H9 (cell line): ENCODE data around the gene TADA1. TPM values are rescaled to one million over a fixed set of nuclear protein-coding genes. Genes with fewer than 3 reads are reported as not detected.

Source experiments
- DNase-seq: peaks from one replicate; pipeline ENCODE4 v3.0.0-alpha.2; 2017
- H2AFZ ChIP-seq: one replicate; pipeline ENCODE4 v1.6.1; 2013; ENCODE audit warnings: mild to moderate bottlenecking, low read length, control low read depth, moderate library complexity
- H2AK5ac ChIP-seq: 2 replicates; pipeline ENCODE4 v1.6.1; 2013; ENCODE audit warnings: low read length, control low read depth, mixed read lengths; ENCODE audit not compliant: insufficient read length
- H2BK120ac ChIP-seq: one replicate; pipeline ENCODE4 v1.6.1; 2013; ENCODE audit warnings: low read depth, mild to moderate bottlenecking, low read length, control low read depth, inconsistent platforms; ENCODE audit not compliant: poor library complexity, severe bottlenecking
- H2BK12ac ChIP-seq: 2 replicates; pipeline ENCODE4 v1.6.1; 2013; ENCODE audit warnings: low read length, control low read depth, mixed read lengths, low read depth; ENCODE audit not compliant: insufficient read length
- H2BK15ac ChIP-seq: 2 replicates; pipeline ENCODE4 v1.6.1; 2013; ENCODE audit warnings: low read depth, low read length, control low read depth
- H2BK20ac ChIP-seq: one replicate; pipeline ENCODE4 v1.6.1; 2013; ENCODE audit warnings: low read depth, mild to moderate bottlenecking, low read length, control low read depth, inconsistent platforms; ENCODE audit not compliant: poor library complexity, severe bottlenecking
- H2BK5ac ChIP-seq: 2 replicates; pipeline ENCODE4 v1.6.1; 2013; ENCODE audit warnings: low read length, control low read depth, mixed read lengths; ENCODE audit not compliant: insufficient read length
- H3K14ac ChIP-seq: 2 replicates; pipeline ENCODE4 v1.6.1; 2013; ENCODE audit warnings: low read length, control low read depth; ENCODE audit not compliant: insufficient read depth
- H3K18ac ChIP-seq: 2 replicates; pipeline ENCODE4 v1.6.1; 2013; ENCODE audit warnings: low read depth, mild to moderate bottlenecking, mixed read lengths, low read length, control low read depth; ENCODE audit not compliant: insufficient read length
- H3K23ac ChIP-seq: 2 replicates; pipeline ENCODE4 v1.6.1; 2013; ENCODE audit warnings: low read length, control low read depth, mixed read lengths, low read depth; ENCODE audit not compliant: insufficient read length
- H3K23me2 ChIP-seq: 2 replicates; pipeline ENCODE4 v1.6.1; 2013; ENCODE audit warnings: low read depth, mild to moderate bottlenecking, mixed read lengths, low read length, control low read depth; ENCODE audit not compliant: insufficient read length, poor library complexity, severe bottlenecking
- H3K27ac ChIP-seq: 2 replicates; pipeline ENCODE4 v1.5.1; 2013; ENCODE audit warnings: low read length, control low read depth, mixed read lengths, low read depth; ENCODE audit not compliant: insufficient read length
- H3K27me3 ChIP-seq: 2 replicates; pipeline ENCODE4 v1.6.1; 2013; ENCODE audit warnings: low read length, control low read depth, inconsistent platforms; ENCODE audit not compliant: insufficient read depth
- H3K4ac ChIP-seq: 2 replicates; pipeline ENCODE4 v1.6.1; 2013; ENCODE audit warnings: low read depth, mild to moderate bottlenecking, control low read depth, inconsistent platforms, low read length, moderate library complexity
- H3K4me1 ChIP-seq: 2 replicates; pipeline ENCODE4 v1.6.1; 2013; ENCODE audit warnings: low read length, control low read depth, inconsistent platforms; ENCODE audit not compliant: insufficient read depth
- H3K4me2 ChIP-seq: 2 replicates; pipeline ENCODE4 v1.6.1; 2013; ENCODE audit warnings: low read length, control low read depth, mixed read lengths; ENCODE audit not compliant: insufficient read length, insufficient read depth
- H3K56ac ChIP-seq: 2 replicates; pipeline ENCODE4 v1.6.1; 2013; ENCODE audit warnings: low read depth, mild to moderate bottlenecking, mixed read lengths, low read length, control low read depth; ENCODE audit not compliant: insufficient read length
- H3K79me1 ChIP-seq: 2 replicates; pipeline ENCODE4 v1.6.1; 2013; ENCODE audit warnings: low read depth, mild to moderate bottlenecking, moderate library complexity, low read length, control low read depth, inconsistent platforms; ENCODE audit not compliant: insufficient read depth, poor library complexity, severe bottlenecking
- H3K79me2 ChIP-seq: 2 replicates; pipeline ENCODE4 v1.6.1; 2013; ENCODE audit warnings: low read length, control low read depth, inconsistent platforms; ENCODE audit not compliant: insufficient read depth
- H3K9ac ChIP-seq: 2 replicates; pipeline ENCODE4 v1.6.1; 2013; ENCODE audit warnings: low read length, control low read depth, mixed read lengths; ENCODE audit not compliant: insufficient read length; ENCODE audit errors: extremely low read depth
- H3K9me3 ChIP-seq: one replicate; pipeline ENCODE4 v1.6.1; 2013; ENCODE audit warnings: low read depth, low read length, inconsistent platforms; ENCODE audit not compliant: control insufficient read depth
- H3T11ph ChIP-seq: one replicate; pipeline ENCODE4 v1.6.1; 2013; ENCODE audit warnings: mild to moderate bottlenecking, low read length, control low read depth, inconsistent platforms
- H4K20me1 ChIP-seq: one replicate; pipeline ENCODE4 v1.6.1; 2013; ENCODE audit not compliant: control insufficient read depth, insufficient read length, insufficient read depth
- H4K5ac ChIP-seq: 2 replicates; pipeline ENCODE4 v1.6.1; 2013; ENCODE audit warnings: low read depth, mild to moderate bottlenecking, mixed read lengths, low read length, control low read depth; ENCODE audit not compliant: insufficient read length
- H4K8ac ChIP-seq: replicated peaks from 2 replicates; pipeline ENCODE4 v1.6.1; 2013; ENCODE audit warnings: low read length, control low read depth, mixed read lengths, low read depth; ENCODE audit not compliant: insufficient read length
- H4K91ac ChIP-seq: 2 replicates; pipeline ENCODE4 v1.6.1; 2013; ENCODE audit warnings: low read depth, mild to moderate bottlenecking, moderate library complexity, mixed read lengths, low read length, control low read depth; ENCODE audit not compliant: insufficient read length
- H3K27ac Mint-ChIP-seq, 3 experiments: 2 replicates in 2 of 3; 3 replicates in 1 of 3; pipeline ENCODE4 v1.8.0; 2020 to 2021; ENCODE audit warnings: mixed read lengths in 3 of 3, mild to moderate bottlenecking in 1 of 3, moderate library complexity in 1 of 3
- H3K27me3 Mint-ChIP-seq: 2 replicates; pipeline ENCODE4 v1.8.0; 2021; ENCODE audit warnings: low read depth, mild to moderate bottlenecking, moderate library complexity, mixed read lengths
- H3K36me3 Mint-ChIP-seq, 3 experiments: 2 replicates in 2 of 3; 3 replicates in 1 of 3; pipeline ENCODE4 v1.8.0; 2020 to 2021; ENCODE audit warnings: low read depth in 3 of 3, mixed read lengths in 3 of 3; ENCODE audit not compliant: insufficient read depth in 1 of 3
- H3K4me1 Mint-ChIP-seq, 2 experiments: 2 replicates each; pipeline ENCODE4 v1.8.0; 2020; ENCODE audit warnings: mixed read lengths in 2 of 2
- H3K4me3 Mint-ChIP-seq, 2 experiments: 2 replicates in 1 of 2; 3 replicates in 1 of 2; pipeline ENCODE4 v1.8.0; 2020 to 2021; ENCODE audit warnings: mild to moderate bottlenecking in 2 of 2, mixed read lengths in 2 of 2, moderate library complexity in 1 of 2
- H3K9me3 Mint-ChIP-seq, 2 experiments: 2 replicates in 1 of 2; 3 replicates in 1 of 2; pipeline ENCODE4 v1.8.0; 2020; ENCODE audit warnings: mild to moderate bottlenecking in 2 of 2, mixed read lengths in 2 of 2, moderate library complexity in 1 of 2
- WGBS: extraction: QIAGEN DNeasy Blood & Tissue Kit; methylation state at CpG from one replicate; pipeline ENCODE4 v1.1.7; 2013; ENCODE audit warnings: missing lambda C conversion rate, low lambda C conversion rate, mixed read lengths; ENCODE audit not compliant: insufficient read length; ENCODE audit errors: extremely low coverage; 5-methylcytosine and 5-hydroxymethylcytosine counted together
- total RNA-seq: library from RNA; stranded (reverse); gene quantifications from 2 replicates; pipeline ENCODE4 v1.2.1, GENCODE V29; 2021
- TF ChIP-seq, protein P1 (sequence below): fragments of 200-600 bp; sonication (generic); conservative IDR thresholded peaks from 3 replicates; pipeline ENCODE4 v1.8.0; 2021; ENCODE audit warnings: antibody characterized with exemption, mild to moderate bottlenecking

TADA1 gene
- total RNA-seq, 1 experiment from 2014 or later, result 20.7 TPM

DNA sequence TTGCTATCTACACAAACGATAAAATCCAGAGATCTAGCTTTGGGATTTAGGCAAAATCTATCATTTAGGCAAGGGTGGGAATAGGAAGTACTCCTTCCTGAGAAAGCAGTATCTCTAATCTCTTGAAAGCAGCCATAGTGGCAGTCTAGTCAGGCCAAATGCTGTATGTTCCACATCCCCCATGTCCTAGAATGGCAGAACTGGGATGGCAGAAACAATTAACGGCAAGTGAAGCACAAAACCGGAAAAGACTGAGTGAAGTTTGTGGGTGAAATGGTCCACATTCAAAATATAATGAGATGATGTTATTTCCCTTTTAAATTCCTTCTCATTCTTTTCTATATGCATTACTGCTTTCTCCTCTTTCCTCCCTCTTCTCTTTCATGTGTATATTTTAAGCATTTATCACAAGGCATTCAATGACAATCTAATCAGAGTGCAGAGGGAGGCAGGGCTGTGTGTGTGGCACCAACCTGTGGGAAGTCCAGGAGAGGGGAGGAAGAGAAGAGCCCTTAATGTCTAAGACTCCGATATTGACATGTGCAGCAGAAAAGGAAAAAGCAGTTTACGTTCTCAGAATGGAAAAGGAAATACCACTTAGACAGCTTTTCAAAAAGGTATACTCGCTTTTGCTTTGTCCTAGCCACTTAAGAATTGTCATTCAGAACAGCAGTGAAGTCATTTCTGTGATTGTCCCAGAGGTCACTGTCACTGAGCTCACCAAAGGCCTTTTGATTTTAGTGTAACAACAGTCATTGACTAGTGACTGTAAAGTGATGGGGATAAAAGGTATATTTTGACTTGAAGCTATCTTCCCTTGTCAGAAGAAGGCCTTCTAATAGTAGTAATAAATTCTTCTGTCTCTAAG lies 42.3 kb upstream of the TADA1 start:
- H3K27me3 Mint-ChIP-seq, result peaks cover 64% of the 10 kb centered on the region
- no CpG with 5 or more reads among the region's 6 CpGs for WGBS
- H3K9me3 ChIP-seq, result no peaks in the 10 kb centered on the region

More for the DNA sequence above, 42.3 kb upstream of the TADA1 start:
- no peaks in the 10 kb centered on the region for H3K79me1 ChIP-seq
- no peak overlapping the region for H3K9ac ChIP-seq
- Mint-ChIP-seq H3K4me3 (no peak overlapping the region), H3K4me1 (peaks cover 10 to 20% of the 10 kb centered on the region in 2 experiments), H3K27ac (no peak overlapping the region), H3K36me3 (no peaks in the 10 kb centered on the region; a peak in 1 of 7 replicates), H3K9me3 (peaks cover 2 to 3% of the 10 kb centered on the region in 2 experiments; a peak in 3 of 5 replicates)
- H2BK15ac ChIP-seq, result no peak overlapping the region
- no peak overlapping the region for H3K56ac ChIP-seq
- H3K4ac ChIP-seq, result no peak overlapping the region
- H3K4me1 ChIP-seq, result no peaks in the 10 kb centered on the region
- no peak overlapping the region for H3T11ph ChIP-seq
- H4K91ac ChIP-seq, result no peak overlapping the region
- no peak overlapping the region for H2AFZ ChIP-seq
- no peak overlapping the region for H3K27ac ChIP-seq
- H2BK20ac ChIP-seq, result no peak overlapping the region
- no peak overlapping the region for H2BK120ac ChIP-seq
- H3K79me2 ChIP-seq, result no peaks in the 10 kb centered on the region
- TF ChIP-seq, protein P1, sequence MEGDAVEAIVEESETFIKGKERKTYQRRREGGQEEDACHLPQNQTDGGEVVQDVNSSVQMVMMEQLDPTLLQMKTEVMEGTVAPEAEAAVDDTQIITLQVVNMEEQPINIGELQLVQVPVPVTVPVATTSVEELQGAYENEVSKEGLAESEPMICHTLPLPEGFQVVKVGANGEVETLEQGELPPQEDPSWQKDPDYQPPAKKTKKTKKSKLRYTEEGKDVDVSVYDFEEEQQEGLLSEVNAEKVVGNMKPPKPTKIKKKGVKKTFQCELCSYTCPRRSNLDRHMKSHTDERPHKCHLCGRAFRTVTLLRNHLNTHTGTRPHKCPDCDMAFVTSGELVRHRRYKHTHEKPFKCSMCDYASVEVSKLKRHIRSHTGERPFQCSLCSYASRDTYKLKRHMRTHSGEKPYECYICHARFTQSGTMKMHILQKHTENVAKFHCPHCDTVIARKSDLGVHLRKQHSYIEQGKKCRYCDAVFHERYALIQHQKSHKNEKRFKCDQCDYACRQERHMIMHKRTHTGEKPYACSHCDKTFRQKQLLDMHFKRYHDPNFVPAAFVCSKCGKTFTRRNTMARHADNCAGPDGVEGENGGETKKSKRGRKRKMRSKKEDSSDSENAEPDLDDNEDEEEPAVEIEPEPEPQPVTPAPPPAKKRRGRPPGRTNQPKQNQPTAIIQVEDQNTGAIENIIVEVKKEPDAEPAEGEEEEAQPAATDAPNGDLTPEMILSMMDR, result no peak
- H2BK5ac ChIP-seq, result no peak overlapping the region
- no peaks in the 10 kb centered on the region for H4K20me1 ChIP-seq
- H3K23me2 ChIP-seq, result peaks cover 4% of the 10 kb centered on the region
- no peak overlapping the region for H3K14ac ChIP-seq
- H3K4me2 ChIP-seq, result no peak overlapping the region
- peaks cover 25% of the 10 kb centered on the region; the same call in 1 of the 2 replicates for H3K27me3 ChIP-seq
- no peak overlapping the region for H2BK12ac ChIP-seq
- H4K5ac ChIP-seq, result no peak overlapping the region
- no peak overlapping the region for H4K8ac ChIP-seq
- no peak for DNase-seq
- H3K18ac ChIP-seq, result no peak overlapping the region
- H3K23ac ChIP-seq, result no peak overlapping the region
- H2AK5ac ChIP-seq, result no peak overlapping the region
